SK-N-SH (cell line): ENCODE measurements around the gene SLAMF7.

Source experiments
- MXI1 ChIP-seq: IDR thresholded peaks from 2 replicates; pipeline ENCODE4 v1.6.1; 2012; ENCODE audit warnings: mild to moderate bottlenecking, low read depth, low read length, improper control_type of control experiment
- POLR2AphosphoS5 ChIP-seq: IDR thresholded peaks from 2 replicates; pipeline ENCODE4 v1.6.1; 2012; ENCODE audit warnings: low read depth, low read length
- RAD21 ChIP-seq: IDR thresholded peaks from 2 replicates; pipeline ENCODE4 v1.6.1; 2012; ENCODE audit warnings: mild to moderate bottlenecking, low read length
- TF ChIP-seq, protein P1 (sequence below): fragments of 200-600 bp; sonication (generic); IDR thresholded peaks from 2 replicates; pipeline ENCODE4 v1.6.1; 2017; ENCODE audit warnings: antibody characterized with exemption, mild to moderate bottlenecking, moderate library complexity

DNA sequence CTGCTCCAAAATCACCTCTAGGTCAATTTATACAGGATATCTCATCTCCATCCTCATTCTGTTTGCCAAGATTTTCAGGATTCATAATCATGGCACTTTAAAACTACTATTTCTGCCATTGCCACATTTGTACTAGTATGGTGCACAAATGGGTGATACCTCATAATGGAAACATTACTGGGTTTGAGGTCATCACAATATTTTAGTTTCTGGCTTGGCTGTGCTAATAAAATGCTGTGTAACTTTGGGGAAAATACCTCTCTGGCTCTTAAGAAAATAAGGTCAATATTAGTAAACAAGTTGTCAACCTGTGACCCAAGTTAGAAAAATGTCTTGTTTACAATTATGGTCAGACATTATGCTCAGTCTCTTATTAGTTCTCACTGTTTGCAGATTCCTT, 4.7 kb upstream of the SLAMF7 start:
- no peak for TF ChIP-seq POLR2AphosphoS5
- TF ChIP-seq, protein P1, sequence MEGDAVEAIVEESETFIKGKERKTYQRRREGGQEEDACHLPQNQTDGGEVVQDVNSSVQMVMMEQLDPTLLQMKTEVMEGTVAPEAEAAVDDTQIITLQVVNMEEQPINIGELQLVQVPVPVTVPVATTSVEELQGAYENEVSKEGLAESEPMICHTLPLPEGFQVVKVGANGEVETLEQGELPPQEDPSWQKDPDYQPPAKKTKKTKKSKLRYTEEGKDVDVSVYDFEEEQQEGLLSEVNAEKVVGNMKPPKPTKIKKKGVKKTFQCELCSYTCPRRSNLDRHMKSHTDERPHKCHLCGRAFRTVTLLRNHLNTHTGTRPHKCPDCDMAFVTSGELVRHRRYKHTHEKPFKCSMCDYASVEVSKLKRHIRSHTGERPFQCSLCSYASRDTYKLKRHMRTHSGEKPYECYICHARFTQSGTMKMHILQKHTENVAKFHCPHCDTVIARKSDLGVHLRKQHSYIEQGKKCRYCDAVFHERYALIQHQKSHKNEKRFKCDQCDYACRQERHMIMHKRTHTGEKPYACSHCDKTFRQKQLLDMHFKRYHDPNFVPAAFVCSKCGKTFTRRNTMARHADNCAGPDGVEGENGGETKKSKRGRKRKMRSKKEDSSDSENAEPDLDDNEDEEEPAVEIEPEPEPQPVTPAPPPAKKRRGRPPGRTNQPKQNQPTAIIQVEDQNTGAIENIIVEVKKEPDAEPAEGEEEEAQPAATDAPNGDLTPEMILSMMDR = no peak
- no peak for TF ChIP-seq MXI1
- TF ChIP-seq RAD21 = no peak
